ENCODE results near the gene PTPRG.

The PTPRG gene

DNA sequence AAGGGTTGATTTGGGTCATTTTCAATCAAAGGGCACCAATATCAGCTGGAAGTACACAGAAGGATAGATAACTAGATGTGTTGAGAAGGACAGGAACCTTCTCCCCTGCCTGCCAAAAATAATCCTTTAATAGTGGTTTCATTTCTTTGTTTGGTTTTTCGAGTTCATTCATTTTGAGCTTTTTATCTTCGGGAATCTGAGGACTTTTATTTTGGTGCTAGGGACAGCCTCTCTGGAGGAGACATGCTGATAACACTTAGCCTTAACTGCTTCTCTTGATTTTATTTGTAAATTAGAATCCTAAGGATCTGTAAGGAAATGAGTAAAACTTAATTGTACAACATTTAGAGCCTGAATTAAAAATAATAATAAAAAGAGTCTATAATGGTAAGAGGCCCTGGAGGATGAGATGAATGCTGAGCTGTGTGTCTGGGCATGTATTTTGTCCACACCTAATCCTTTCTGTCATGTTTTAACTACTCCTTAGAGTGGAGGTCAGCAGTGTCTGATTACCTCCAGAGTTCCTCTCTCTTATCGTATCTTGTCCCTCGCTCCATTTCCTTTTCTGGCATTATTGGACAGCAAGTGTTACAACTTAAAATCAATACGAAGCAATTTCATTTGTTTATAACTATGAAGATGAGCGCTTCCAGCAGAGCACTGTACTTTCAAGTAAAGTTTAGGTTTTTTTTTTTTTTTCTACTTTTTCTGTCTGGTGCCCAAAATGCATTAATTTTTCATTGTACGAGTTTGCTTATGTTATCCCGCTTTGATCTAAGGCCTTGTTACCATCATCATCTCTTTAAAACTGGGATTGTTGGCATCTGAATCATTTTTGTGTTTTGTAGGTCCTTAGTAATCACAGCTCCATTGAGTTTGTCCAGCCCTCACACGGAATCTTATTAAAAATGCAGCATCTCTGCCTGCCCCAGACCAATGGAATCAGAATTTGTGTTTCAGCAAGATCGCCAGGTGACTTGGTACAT, 22.8 kb downstream of the PTPRG start:
- Mint-ChIP-seq H3K27ac (no peak overlapping the region), H3K4me3 (no peak overlapping the region), H3K9me3 (peaks cover 2% of the 10 kb centered on the region), H3K36me3 (peaks cover 1% of the 10 kb centered on the region), H3K27me3 (peaks cover 3% of the 10 kb centered on the region), H3K4me1 (no peaks in the 10 kb centered on the region)
- no peak for DNase-seq (ENCODE audit: low spot score in 2 of 2)
- ATAC-seq (ENCODE audit: low read depth), result no peak

DNA sequence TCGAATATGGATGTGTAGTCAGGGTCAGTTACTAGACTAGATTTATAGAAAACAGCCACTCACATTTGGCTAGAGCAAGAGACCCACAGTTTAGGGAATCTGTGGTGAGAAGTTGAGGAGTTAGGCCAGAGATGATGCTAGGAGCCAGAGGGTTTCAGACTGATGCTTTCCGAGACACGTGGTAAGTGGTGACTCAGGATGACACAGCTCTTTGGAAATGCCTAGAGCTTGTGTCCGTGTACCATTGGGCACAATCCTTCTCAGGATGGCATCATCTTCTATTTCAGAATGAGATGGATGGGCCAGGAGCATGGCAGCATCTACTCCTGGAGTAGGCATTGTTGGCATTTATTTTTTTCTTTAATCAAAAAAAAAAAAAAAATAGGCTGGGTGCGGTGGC, 28.5 kb downstream of the PTPRG start:
- Mint-ChIP-seq H3K4me1 (peaks cover 2% of the 10 kb centered on the region), H3K27me3 (peaks cover 3% of the 10 kb centered on the region), H3K4me3 (no peak overlapping the region), H3K36me3 (peaks cover 1% of the 10 kb centered on the region), H3K9me3 (no peaks in the 10 kb centered on the region), H3K27ac (no peak overlapping the region)
- no peak for ATAC-seq (ENCODE audit: low read depth)
- no peak for DNase-seq (ENCODE audit: low spot score in 2 of 2)

DNA sequence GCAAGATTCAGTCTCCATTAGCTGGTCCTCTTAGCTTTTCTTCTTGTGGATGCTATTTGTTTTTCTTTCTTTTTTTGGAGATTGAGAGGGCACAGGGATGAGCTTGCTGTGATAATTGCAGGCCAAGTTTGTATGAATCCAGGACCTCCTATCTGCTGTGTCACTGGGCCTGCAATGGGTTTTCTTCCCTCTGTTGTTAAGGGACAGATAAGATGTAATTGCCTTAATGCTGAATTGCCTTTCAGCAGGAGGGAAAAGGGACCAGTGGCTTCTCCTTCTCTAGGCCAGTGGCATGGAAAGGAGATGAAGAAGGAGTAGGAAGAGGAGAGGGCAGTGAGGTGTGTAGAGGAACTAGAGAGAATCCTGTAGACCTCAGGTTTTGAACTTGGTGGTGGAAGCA, 29.9 kb downstream of the PTPRG start:
- DNase-seq (ENCODE audit: low spot score in 2 of 2) (no peak), ATAC-seq (ENCODE audit: low read depth) (no peak)
- Mint-ChIP-seq H3K36me3 (peaks cover 1% of the 10 kb centered on the region), H3K27ac (no peak overlapping the region), H3K9me3 (no peaks in the 10 kb centered on the region), H3K27me3 (peaks cover 3% of the 10 kb centered on the region), H3K4me1 (peaks cover 2% of the 10 kb centered on the region), H3K4me3 (no peak overlapping the region)

DNA sequence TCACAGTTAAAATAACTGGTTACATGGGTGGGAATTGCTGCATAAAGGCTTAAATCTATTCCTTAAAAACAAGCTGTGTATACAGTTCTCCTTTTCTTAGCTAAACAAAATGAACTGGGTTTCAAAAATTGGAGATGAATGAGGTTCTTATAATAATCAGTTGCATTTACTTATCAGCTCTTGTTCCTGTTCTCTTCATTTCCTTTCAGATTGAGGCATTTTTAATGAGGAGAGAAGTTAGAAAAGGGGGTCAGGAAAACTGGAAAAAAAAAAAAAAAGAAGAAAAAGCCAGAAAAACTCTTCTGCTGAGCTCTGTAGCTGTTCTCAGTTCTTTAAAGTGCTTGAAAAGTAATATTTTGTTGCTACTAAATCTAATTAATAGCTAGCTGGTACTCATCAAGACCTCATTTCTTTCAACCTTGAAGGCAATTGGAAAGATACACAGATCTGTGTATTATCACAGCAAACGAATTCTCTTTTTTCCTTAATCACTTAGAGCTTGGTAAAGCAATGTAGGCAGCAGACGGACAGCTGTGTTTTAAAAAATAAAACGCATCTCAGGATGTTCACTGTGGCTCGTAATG, 32.2 kb downstream of the PTPRG start:
- Mint-ChIP-seq H3K27ac (no peak overlapping the region), H3K36me3 (no peaks in the 10 kb centered on the region), H3K4me1 (peaks cover 2% of the 10 kb centered on the region), H3K27me3 (peaks cover 3% of the 10 kb centered on the region), H3K4me3 (no peak overlapping the region), H3K9me3 (no peaks in the 10 kb centered on the region)
- DNase-seq (ENCODE audit: low spot score in 2 of 2), result no peak
- no peak for ATAC-seq (ENCODE audit: low read depth)

DNA sequence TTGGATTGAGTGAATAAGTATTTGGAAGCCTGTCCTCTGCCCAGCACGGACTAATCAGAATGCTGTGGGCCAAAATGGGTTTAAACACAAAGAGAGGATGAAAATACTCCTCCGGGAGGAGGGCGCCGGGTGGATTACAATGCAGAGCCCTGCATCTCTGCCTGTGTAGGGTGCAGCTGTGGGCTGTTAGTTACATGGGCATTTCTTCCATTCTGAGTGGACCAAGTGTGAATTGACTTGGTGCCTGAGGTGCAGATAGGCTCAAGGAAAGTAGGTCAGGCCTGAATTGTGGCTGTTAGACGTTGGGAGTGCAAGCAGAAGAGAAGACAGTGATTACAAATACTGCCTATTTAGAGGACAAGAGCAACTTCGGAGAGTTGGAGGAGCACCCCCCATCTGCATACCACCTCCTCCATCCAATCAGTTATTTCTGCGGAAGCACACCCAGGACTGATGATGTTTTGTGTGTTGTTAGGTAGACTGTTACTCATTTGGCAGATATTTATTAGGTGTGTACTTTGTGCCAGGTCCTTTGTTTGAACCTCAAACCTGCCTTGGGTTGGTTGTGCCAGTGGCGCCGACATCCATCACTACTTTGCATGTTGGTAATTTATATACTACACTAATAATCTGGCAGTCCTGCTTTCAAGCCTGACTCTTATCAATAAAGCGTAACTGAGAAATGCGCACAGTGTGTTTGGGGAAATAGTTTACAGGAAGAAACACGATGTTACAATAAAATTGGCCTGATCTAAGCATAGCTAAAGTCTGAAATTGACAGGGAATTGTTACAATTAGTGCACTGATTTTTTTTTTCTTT, 33.0 kb downstream of the PTPRG start:
- ATAC-seq (ENCODE audit: low read depth) (no peak), DNase-seq (ENCODE audit: low spot score in 2 of 2) (no peak)
- H3K36me3 Mint-ChIP-seq, result no peaks in the 10 kb centered on the region
- H3K27me3 Mint-ChIP-seq, result peaks cover 3% of the 10 kb centered on the region
- no peak overlapping the region for H3K4me3 Mint-ChIP-seq
- H3K9me3 Mint-ChIP-seq, result no peaks in the 10 kb centered on the region
- no peak overlapping the region for H3K27ac Mint-ChIP-seq
- H3K4me1 Mint-ChIP-seq, result peaks cover 2% of the 10 kb centered on the region

DNA sequence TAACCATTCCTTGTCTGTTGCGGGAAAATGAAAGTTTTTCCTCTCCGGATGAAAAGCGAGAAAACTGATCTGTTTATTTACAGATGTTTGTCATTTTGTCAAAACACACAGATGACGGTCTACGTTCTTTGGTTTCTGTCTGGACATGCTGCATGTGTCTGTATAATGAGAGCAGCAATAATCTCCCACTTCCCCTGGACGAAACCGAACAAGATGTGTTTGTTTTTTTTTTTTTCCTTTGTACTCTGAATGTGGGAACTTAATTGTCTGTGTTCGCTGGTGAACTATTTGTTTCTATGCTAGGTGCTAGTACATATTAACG, 33.6 kb downstream of the PTPRG start:
- no peak for DNase-seq (ENCODE audit: low spot score in 2 of 2)

DNA sequence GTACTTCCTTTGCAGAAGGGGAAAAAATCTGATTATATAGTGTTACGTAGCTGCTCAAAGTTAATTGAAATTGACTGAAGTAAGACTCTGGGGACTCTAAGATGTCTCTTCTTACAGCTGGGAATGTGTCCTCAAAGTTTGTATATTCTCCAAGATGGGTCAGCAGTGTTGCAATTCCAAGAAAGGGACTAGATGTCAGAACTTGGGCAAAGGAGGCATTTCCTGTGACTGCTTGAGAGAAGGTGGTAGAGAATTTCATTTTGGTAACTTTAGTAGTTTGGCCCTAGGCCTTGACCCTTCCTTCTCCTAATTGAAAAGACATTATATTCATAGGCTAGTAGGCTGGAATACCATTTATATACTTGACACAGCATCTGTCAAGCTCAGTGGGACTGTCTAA, 33.9 kb downstream of the PTPRG start:
- Mint-ChIP-seq H3K27ac (no peak overlapping the region), H3K4me1 (no peaks in the 10 kb centered on the region), H3K27me3 (no peaks in the 10 kb centered on the region), H3K4me3 (no peak overlapping the region), H3K36me3 (no peaks in the 10 kb centered on the region), H3K9me3 (no peaks in the 10 kb centered on the region)
- ATAC-seq (ENCODE audit: low read depth) (no peak), DNase-seq (ENCODE audit: low spot score in 2 of 2) (no peak)

More for the DNA sequence above, 33.6 kb downstream of the PTPRG start:
- Mint-ChIP-seq H3K27ac (no peak overlapping the region), H3K27me3 (no peaks in the 10 kb centered on the region), H3K4me1 (no peaks in the 10 kb centered on the region), H3K9me3 (no peaks in the 10 kb centered on the region), H3K36me3 (no peaks in the 10 kb centered on the region), H3K4me3 (no peak overlapping the region)
- ATAC-seq (ENCODE audit: low read depth), result no peak

DNA sequence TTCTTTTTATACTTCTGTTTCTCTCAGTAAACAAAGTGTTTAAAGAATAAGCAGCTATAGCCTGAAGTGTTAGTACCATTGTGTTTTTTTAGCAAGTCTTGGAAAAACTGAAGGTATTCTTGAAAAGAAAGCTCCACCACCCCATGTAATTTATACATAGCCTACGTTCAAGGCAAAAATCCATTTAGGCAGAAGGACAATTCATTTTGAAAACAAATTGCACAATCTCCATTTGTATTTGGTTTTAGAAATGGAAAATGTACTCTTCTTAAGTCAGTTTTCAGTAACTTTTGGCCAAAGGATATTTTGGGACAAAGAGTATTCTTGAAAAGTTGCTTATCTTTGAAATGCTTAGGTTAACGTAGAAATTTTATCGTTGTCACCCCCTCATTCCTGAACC, 34.5 kb downstream of the PTPRG start:
- Mint-ChIP-seq H3K4me1 (no peaks in the 10 kb centered on the region), H3K27me3 (no peaks in the 10 kb centered on the region), H3K4me3 (no peak overlapping the region), H3K36me3 (no peaks in the 10 kb centered on the region), H3K27ac (no peak overlapping the region), H3K9me3 (no peaks in the 10 kb centered on the region)
- ATAC-seq (ENCODE audit: low read depth) (no peak), DNase-seq (ENCODE audit: low spot score in 2 of 2) (no peak)

DNA sequence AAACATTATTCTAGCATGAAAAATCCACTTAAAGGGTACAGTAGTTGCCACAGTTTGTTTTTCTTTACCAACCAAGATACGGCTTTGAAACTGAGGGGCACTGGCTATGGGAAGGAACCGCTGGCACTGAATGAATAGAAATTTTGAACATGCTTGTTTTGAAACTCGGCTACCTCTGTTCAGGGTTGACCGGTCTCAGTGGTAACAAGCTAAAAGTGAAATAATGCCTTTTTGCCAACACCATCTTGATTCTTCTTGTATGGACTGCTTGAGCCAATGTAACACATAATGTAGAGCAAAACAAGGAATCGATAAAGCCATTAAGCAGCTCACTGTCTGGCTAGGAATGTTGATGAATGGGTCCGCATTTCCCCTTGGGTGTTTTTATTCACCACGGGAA, 36.5 kb downstream of the PTPRG start:
- Mint-ChIP-seq H3K4me3 (no peak overlapping the region), H3K9me3 (no peaks in the 10 kb centered on the region), H3K27ac (no peak overlapping the region), H3K4me1 (no peaks in the 10 kb centered on the region), H3K27me3 (no peaks in the 10 kb centered on the region), H3K36me3 (no peaks in the 10 kb centered on the region)
- DNase-seq (ENCODE audit: low spot score in 2 of 2) (no peak), ATAC-seq (ENCODE audit: low read depth) (no peak)

DNA sequence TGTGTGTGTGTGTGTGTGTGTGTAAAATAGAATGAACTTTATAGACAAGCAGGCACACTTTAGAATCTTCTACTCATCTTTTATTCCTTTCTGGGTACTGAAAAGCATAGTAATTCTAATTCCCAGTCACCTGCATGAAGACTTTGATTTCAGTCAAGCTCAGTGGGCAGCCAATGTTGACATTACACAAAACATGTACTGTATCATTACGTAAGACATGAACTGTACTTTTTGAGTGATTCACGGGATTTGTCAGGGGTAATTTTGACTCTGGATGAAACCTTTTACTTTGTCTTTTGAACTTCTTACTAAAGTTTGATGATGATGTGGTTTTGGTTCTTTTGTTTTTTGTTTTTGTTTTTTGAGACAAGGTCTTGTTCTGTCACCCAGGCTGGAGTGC, 38.8 kb downstream of the PTPRG start:
- no peaks in the 10 kb centered on the region for H3K36me3 Mint-ChIP-seq
- no peak overlapping the region for H3K4me3 Mint-ChIP-seq
- DNase-seq (ENCODE audit: low spot score in 2 of 2), result no peak
- no peak for ATAC-seq (ENCODE audit: low read depth)
- no peak overlapping the region for H3K27ac Mint-ChIP-seq
- H3K4me1 Mint-ChIP-seq, result no peaks in the 10 kb centered on the region
- H3K27me3 Mint-ChIP-seq, result no peaks in the 10 kb centered on the region
- peaks cover 2% of the 10 kb centered on the region for H3K9me3 Mint-ChIP-seq

DNA sequence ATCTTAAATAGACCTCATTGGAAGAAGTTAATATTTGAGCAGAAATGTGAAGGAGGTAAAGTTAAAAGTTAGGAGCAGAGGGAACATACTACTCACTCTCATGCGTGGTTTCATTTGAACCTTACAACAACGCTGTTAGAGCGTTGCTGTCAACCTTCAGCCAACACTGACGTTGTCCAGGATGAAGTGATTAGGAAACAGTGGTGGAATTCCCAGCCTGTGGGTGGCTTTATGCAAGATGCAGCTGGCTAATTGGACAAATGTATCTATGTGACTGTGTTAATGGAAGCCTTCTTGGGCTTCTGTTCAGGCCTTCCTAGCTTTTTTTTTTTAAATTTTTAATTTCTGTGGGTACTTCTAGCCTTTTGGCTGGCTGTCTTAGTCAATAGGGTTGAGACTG, 40.5 kb downstream of the PTPRG start:
- peaks cover 2% of the 10 kb centered on the region for H3K9me3 Mint-ChIP-seq
- DNase-seq (ENCODE audit: low spot score in 2 of 2) (no peak), ATAC-seq (ENCODE audit: low read depth) (no peak)
- no peak overlapping the region for H3K27ac Mint-ChIP-seq
- no peaks in the 10 kb centered on the region for H3K36me3 Mint-ChIP-seq
- H3K27me3 Mint-ChIP-seq, result no peaks in the 10 kb centered on the region
- H3K4me1 Mint-ChIP-seq, result no peaks in the 10 kb centered on the region
- no peak overlapping the region for H3K4me3 Mint-ChIP-seq

DNA sequence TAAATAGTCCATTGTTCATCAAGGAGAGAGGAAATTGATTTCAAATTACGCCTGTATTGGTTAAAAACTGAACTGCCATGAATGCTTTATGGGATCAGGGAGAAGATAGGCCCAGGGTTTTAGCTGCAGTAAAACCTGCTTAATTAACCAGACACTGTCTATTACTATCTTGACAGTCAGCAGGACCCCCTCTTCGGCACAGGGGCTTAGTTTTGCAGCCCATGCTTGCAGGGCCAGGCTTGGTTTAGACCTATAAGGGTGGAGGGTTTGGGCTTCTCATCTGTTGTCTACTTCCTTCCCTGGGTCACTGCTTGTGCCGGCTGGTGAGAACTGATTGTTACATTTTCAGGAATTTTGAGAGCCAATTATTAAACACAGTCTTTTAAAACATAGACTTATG, 41.1 kb downstream of the PTPRG start:
- no peak overlapping the region for H3K27ac Mint-ChIP-seq
- H3K36me3 Mint-ChIP-seq, result no peaks in the 10 kb centered on the region
- H3K4me1 Mint-ChIP-seq, result no peaks in the 10 kb centered on the region
- H3K27me3 Mint-ChIP-seq, result no peaks in the 10 kb centered on the region
- peaks cover 2% of the 10 kb centered on the region for H3K9me3 Mint-ChIP-seq
- DNase-seq (ENCODE audit: low spot score in 2 of 2) (no peak), ATAC-seq (ENCODE audit: low read depth) (no peak)
- H3K4me3 Mint-ChIP-seq, result no peak overlapping the region

DNA sequence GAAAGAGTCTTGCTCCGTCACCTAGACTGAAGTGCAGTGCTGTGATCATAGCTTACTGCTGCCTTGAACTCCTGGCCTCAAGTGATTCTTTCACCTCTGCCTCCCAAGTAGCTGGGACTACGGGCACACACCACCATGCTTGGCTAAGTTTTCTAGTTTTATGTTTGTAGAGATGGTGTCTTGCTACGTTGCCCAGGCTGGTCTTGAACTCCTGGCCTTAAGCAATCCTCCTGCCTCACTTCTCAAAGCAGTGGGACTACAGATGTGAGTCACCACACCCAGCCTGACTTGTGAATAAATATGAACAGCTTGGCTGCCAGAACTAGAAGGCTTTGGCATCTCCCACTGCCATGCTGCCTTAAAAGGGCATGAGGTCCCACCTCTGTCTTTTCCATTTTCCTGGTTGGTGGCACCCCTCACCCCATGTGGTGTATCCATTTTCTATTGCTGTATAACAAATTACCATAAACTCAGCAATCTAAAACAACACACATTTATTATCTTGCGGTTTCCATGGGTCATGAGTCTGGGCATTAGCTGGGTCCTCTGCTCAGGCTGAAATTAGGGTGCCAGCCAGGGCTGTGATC, 44.3 kb downstream of the PTPRG start:
- no peak overlapping the region for H3K4me3 Mint-ChIP-seq
- H3K4me1 Mint-ChIP-seq, result no peaks in the 10 kb centered on the region
- no peak for DNase-seq (ENCODE audit: low spot score in 2 of 2)
- H3K36me3 Mint-ChIP-seq, result no peaks in the 10 kb centered on the region
- no peaks in the 10 kb centered on the region for H3K27me3 Mint-ChIP-seq
- ATAC-seq (ENCODE audit: low read depth), result no peak
- H3K27ac Mint-ChIP-seq, result no peak overlapping the region
- peaks cover 2% of the 10 kb centered on the region for H3K9me3 Mint-ChIP-seq

DNA sequence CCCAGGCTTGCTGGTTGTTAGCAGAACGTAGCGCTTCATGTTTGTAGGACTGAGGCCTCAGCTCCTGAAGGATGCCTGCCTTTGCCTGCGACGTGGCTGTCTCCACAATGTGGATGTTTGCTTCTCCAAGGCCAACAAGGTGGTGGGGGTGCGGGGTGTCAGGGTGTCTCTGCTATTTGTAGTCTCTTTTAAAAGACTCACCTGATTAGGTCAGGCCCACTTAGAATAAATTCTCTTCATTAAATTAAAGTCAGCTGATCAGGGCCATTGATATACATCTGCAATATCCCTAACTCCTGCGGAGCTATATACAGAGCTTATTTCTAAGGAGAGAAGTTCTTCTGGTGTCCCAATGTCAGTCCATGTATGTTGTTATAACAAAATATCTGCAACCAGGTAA, 44.8 kb downstream of the PTPRG start:
- no peak for ATAC-seq (ENCODE audit: low read depth)
- no peaks in the 10 kb centered on the region for H3K36me3 Mint-ChIP-seq
- no peak overlapping the region for H3K4me3 Mint-ChIP-seq
- peaks cover 2% of the 10 kb centered on the region for H3K9me3 Mint-ChIP-seq
- H3K27me3 Mint-ChIP-seq, result no peaks in the 10 kb centered on the region
- H3K4me1 Mint-ChIP-seq, result no peaks in the 10 kb centered on the region
- no peak for DNase-seq (ENCODE audit: low spot score in 2 of 2)
- H3K27ac Mint-ChIP-seq, result no peak overlapping the region
